Thyroid gland (tissue), 4 donors: ENCODE results near the gene DDX51. TPM values are rescaled to one million over a fixed set of nuclear protein-coding genes. Genes with fewer than 3 reads are reported as not detected.

Experiments used
- DNase-seq, 2 donors: peaks; one replicate each; pipeline ENCODE4 v3.0.0-alpha.2; 2019
- H3K27ac ChIP-seq, 3 donors: fragments of 200-600 bp; sonication (generic); 1 replicate in 2 of 3; 2 replicates in 1 of 3; pipeline ENCODE4 v1.5.1; 2016 to 2019; ENCODE audit warnings: mild to moderate bottlenecking in 1 of 3, moderate library complexity in 1 of 3
- H3K27me3 ChIP-seq: fragments of 200-600 bp; sonication (generic); one replicate; pipeline ENCODE4 v1.5.1; 2019
- H3K36me3 ChIP-seq, 2 donors: fragments of 200-600 bp; sonication (generic); one replicate each; pipeline ENCODE4 v1.5.1; 2016 to 2019
- H3K4me1 ChIP-seq, 2 donors: fragments of 200-600 bp; sonication (generic); one replicate each; pipeline ENCODE4 v1.5.1; 2017 to 2019
- H3K4me3 ChIP-seq, 3 donors: fragments of 200-600 bp; sonication (generic); replicated peaks in 1 of 3; 1 replicate in 2 of 3; 2 replicates in 1 of 3; pipeline ENCODE4 v1.5.1; 2016; ENCODE audit warnings: mild to moderate bottlenecking in 1 of 3
- H3K9me3 ChIP-seq: fragments of 200-600 bp; sonication (generic); one replicate; pipeline ENCODE4 v1.5.1; 2017
- POLR2A ChIP-seq, 2 donors: fragments of 450-650 bp; IDR thresholded peaks; one replicate each; pipeline ENCODE4 v1.6.1; 2017; ENCODE audit warnings: antibody characterized with exemption in 2 of 2, mild to moderate bottlenecking in 2 of 2, moderate library complexity in 1 of 2
- WGBS, 2 donors: methylation state at CpG; one replicate each; pipeline ENCODE4 v1.1.5; 2017; 5-methylcytosine and 5-hydroxymethylcytosine counted together
- intact Hi-C: fragments of 100-400 bp; cut with DNase I; formaldehyde crosslinking; loops from one replicate; pipeline ENCODE4 v1.15.1; 2023
- total RNA-seq, 4 donors: library from RNA; depleted of rRNA; stranded (reverse); fragments of >200 nt; gene quantifications; one replicate each; pipeline ENCODE4 v1.2.3, GENCODE V29; 2016
- TF ChIP-seq, protein P1 (sequence below), 6 experiments: fragments of 200-600 bp in 3 of 6; fragments of 450-650 bp in 3 of 6; sonication (generic) in 3 of 6; IDR thresholded peaks; one replicate each; pipeline ENCODE4 v1.5.1; 2016 to 2019; ENCODE audit warnings: antibody characterized with exemption in 6 of 6, mild to moderate bottlenecking in 2 of 6, inconsistent platforms in 1 of 6, moderate library complexity in 1 of 6

DDX51 gene
- total RNA-seq, 4 donors from 2014 or later: 11.2 to 23.1 (median 13.7) TPM

DNA sequence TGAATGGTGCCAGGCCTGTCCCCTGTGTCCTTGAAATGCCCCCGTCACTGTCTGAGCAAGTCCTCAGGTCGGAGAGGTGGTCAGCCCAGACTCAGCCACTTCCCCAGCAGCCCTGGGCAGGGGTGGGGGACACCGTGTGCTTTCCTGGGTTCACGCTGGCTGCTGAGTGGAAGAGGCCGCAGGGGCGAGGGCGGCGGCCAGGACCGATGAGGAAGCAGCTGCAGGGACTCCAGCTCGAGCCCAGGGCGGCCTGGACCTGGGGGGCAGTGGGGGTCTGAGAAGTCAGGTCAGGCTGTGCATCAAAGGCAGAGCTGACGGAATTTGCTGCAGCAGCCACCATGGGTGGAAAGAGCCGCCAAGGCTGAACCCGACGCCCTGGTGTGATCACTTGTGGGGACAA lies 28.5 kb upstream of the DDX51 start:
- H3K9me3 ChIP-seq: no peaks in the 10 kb centered on the region
- no peaks in the 10 kb centered on the region for H3K36me3 ChIP-seq
- no peak for DNase-seq
- intact Hi-C loops: no loop called here
- H3K27ac ChIP-seq: no peak overlapping the region
- no peaks in the 10 kb centered on the region for H3K4me1 ChIP-seq
- TF ChIP-seq, protein P1, sequence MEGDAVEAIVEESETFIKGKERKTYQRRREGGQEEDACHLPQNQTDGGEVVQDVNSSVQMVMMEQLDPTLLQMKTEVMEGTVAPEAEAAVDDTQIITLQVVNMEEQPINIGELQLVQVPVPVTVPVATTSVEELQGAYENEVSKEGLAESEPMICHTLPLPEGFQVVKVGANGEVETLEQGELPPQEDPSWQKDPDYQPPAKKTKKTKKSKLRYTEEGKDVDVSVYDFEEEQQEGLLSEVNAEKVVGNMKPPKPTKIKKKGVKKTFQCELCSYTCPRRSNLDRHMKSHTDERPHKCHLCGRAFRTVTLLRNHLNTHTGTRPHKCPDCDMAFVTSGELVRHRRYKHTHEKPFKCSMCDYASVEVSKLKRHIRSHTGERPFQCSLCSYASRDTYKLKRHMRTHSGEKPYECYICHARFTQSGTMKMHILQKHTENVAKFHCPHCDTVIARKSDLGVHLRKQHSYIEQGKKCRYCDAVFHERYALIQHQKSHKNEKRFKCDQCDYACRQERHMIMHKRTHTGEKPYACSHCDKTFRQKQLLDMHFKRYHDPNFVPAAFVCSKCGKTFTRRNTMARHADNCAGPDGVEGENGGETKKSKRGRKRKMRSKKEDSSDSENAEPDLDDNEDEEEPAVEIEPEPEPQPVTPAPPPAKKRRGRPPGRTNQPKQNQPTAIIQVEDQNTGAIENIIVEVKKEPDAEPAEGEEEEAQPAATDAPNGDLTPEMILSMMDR (IDR thresholded peaks at IDR 0.05): no peak
- no peak for TF ChIP-seq POLR2A (IDR thresholded peaks at IDR 0.05)
- 55 to 69% methylated on average over 8 to 14 of the region's 15 CpGs for WGBS, 2 donors
- no peak overlapping the region for H3K4me3 ChIP-seq
- no peaks in the 10 kb centered on the region for H3K27me3 ChIP-seq

DNA sequence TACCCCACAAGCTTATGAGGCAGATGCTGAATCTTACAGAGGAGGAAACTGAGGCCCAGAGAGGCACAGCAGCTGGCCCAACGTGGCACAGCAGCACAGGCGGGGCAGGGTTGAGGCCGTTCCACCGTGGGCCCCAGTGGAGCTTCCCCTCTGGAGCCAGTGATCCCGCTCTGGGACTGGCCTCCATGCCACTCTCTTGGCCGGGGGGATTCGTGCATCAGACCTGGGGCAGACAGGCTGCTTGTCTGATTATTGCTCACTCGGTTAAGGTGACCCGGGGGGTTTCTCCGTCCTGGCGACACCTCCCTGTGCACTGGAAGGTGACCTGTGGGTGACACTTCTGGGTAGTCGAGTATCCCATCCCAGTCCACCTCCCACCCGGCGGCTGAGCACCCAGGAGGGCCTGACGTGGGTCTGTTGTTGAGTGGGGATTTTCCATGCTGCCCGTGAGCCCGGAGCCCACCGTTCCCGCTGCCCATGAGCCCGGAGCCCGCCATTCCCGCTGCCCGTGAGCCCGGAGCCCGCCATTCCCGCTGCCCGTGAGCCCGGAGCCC lies 27.9 kb upstream of the DDX51 start:
- H3K36me3 ChIP-seq: no peaks in the 10 kb centered on the region
- H3K27ac ChIP-seq: no peak overlapping the region
- TF ChIP-seq POLR2A (IDR thresholded peaks at IDR 0.05): no peak
- TF ChIP-seq, protein P1 (IDR thresholded peaks at IDR 0.05): no peak
- peaks cover 0 to 4% of the 10 kb centered on the region in 2 donors for H3K4me1 ChIP-seq
- intact Hi-C loops: no loop called here
- H3K4me3 ChIP-seq: no peak overlapping the region
- no peaks in the 10 kb centered on the region for H3K27me3 ChIP-seq
- WGBS, 2 donors: 75 to 88% methylated on average over 15 to 17 of the region's 28 CpGs
- no peaks in the 10 kb centered on the region for H3K9me3 ChIP-seq
- no peak for DNase-seq

DNA sequence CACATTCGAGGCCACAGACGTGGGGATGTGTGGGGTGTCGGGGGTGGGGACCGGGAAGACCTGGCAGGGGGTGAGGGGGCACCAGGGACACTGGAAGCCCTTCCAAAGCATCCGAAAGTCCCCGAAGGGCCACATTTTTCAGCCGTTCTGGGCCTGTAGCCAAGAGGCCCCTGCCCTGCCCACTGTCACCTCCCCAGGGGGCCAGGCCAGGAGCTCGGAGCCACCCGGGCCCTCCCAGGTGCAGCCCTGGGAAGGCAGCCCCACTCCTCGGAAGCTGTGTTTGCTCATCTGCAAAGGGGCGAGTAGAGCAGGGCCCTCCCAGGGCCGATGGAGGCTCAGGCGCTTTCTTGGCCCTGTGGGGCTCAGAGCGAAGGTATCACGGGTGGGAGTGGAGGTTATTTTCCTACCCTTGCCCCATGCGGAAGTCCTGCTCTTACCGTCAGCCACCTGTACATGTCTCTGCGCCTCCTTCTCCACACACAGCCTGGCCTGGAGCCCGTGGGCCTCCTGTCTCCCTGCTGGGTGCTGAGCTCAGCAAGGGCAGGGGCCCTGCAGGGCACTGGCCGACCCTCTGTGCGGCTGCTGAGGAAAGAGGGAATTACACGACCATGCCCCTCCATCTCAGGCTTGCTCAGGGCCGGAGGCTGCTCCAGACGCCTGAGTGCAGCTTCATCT lies 27.3 kb upstream of the DDX51 start:
- Histone ChIP-seq H3K27me3 (no peaks in the 10 kb centered on the region), H3K27ac (no peak overlapping the region), H3K9me3 (no peaks in the 10 kb centered on the region), H3K4me1 (peaks cover 0 to 4% of the 10 kb centered on the region in 2 donors), H3K36me3 (no peaks in the 10 kb centered on the region), H3K4me3 (no peak overlapping the region)
- DNase-seq: no peak
- no peak for TF ChIP-seq POLR2A (IDR thresholded peaks at IDR 0.05)
- TF ChIP-seq, protein P1 (IDR thresholded peaks at IDR 0.05): no peak
- 54 to 66% methylated on average over 13 to 17 of the region's 24 CpGs for WGBS, 2 donors
- intact Hi-C loops: no loop called here

DNA sequence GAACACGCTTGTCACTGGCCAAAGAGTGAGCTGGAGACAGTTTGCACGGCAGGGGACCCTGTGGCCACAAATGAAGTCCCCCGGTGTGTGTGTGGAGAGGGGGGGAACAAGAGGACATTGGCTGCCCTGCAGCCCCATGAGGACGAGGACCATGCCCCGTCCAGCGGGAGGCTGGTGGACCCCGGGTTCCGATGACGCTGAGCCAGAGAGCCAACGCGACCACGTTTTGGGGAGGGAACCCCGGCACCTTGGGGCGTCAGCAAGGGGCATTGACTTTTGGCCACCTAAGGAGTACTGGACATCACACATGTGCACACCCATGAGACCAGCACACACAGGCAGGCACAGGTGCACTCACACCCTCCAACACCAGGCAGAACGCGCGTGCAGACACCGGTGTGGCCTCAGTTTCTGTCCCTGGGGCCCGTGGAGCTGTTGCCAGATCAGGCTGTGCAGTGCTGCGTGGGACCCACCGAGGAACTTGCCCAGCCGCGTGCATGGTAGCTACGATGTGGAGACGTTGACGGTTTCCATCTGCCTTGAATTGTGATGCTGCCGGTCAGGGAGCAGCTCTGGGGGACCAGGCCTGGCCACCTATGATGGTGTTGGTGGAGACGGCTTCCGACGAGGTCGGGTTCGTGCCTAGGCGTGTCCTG lies 26.6 kb upstream of the DDX51 start:
- Histone ChIP-seq H3K36me3 (no peaks in the 10 kb centered on the region), H3K4me1 (peaks cover 0 to 4% of the 10 kb centered on the region in 2 donors), H3K4me3 (no peak overlapping the region), H3K27ac (no peak overlapping the region), H3K9me3 (no peaks in the 10 kb centered on the region), H3K27me3 (no peaks in the 10 kb centered on the region)
- DNase-seq: no peak
- intact Hi-C loops: no loop called here
- WGBS, 2 donors: 75 to 81% methylated on average over 8 to 33 of the region's 33 CpGs
- TF ChIP-seq POLR2A (IDR thresholded peaks at IDR 0.05): no peak
- TF ChIP-seq, protein P1 (IDR thresholded peaks at IDR 0.05): no peak

DNA sequence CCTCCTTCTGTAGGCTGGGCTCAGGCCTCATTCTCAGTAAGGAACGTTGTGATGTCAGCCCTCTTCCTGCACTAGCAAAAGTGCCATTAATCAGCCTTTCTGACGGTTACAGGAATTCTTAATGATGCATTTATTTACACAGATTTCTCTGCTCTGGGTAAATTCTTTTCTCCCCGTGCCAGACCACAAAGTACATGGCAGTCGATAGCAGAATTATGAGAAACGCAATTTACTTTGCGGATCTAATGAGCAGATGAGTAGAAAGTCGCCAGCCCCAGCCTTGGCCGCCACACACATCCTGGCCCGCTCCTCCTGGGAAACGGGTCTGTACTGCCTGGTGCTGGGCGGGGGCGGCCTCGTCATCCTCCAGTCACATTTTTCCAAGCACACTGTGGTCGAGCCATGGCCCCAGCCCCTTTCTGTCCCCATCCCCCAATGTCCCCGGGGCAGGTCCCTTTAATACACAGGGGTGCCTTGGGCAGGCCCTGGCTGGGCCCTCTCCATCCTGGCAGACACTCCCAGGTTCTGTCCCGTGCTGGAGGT lies 26.0 kb upstream of the DDX51 start:
- no peaks in the 10 kb centered on the region for H3K9me3 ChIP-seq
- no peaks in the 10 kb centered on the region for H3K36me3 ChIP-seq
- intact Hi-C loops: no loop called here
- H3K4me1 ChIP-seq: peaks cover 0 to 4% of the 10 kb centered on the region in 2 donors
- H3K27me3 ChIP-seq: no peaks in the 10 kb centered on the region
- no peak overlapping the region for H3K27ac ChIP-seq
- DNase-seq: no peak
- TF ChIP-seq POLR2A (IDR thresholded peaks at IDR 0.05): no peak
- TF ChIP-seq, protein P1 (IDR thresholded peaks at IDR 0.05): no peak
- H3K4me3 ChIP-seq: no peak overlapping the region
- WGBS, 2 donors: 47 to 48% methylated on average over 11 to 15 of the region's 16 CpGs
